Hematopoietic multipotent progenitor cell treated with erythropoietin and hydrocortisone succinate and interleukin-3 and kit ligand, for 8 days (in vitro differentiated cells): ENCODE measurements around the gene ZNF19.
A peak's percentile ranks its signal among the peaks of the same experiment; 100 is the strongest.

Experiments
- DNase-seq: peaks from one replicate; pipeline ENCODE4 v3.0.0-alpha.2; 2015

ZNF19 gene

GRCh38 chr16:71440669-71441347 lies 48.3 kb downstream of the ZNF19 start:
- peak; percentile 15 for DNase-seq

DNA sequence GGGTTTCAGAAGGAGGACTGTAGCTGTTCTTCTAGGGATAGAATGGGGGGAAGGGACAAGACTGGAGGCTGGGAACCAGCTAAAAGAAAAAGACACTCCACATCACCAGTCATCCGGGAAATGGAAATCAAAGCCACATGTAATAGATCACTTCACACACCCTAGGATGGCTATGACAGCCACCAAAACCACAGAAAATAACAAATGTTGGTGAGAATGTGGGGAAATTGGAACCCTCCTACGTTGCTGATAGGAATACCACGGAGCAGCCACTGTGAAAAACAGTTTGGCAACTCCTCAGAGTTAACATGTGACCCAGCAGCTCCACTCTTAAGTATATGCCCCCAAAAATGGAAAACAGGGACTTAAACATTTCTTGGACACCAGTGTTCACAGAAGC lies 49.6 kb downstream of the ZNF19 start:
- DNase-seq, result no peak

DNA sequence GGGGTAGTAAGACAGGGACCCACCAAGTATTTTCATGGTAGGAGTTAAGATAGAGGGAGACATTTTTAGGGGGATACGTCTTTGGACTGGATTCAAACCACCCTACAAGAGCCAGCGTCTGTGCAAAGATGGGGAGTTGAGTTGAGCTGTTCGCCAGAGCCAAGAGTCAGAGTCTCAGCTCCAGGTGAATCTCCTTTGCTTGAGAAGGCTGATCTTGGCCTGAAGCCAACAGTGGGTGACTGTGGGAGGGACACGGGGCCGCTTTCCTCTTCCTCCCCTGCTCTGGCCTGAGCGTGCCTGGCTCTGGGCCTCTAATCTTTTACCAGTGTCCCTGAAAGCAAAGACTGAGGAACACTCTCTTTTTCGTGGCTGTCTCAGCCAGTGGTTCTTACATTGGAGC lies 52.7 kb downstream of the ZNF19 start:
- DNase-seq, result no peak

GRCh38 chr16:71432906-71433305 lies 56.2 kb downstream of the ZNF19 start:
- no peak for DNase-seq

- no peak for DNase-seq
Observed at GRCh38 chr16:71431991-71432390, 57.1 kb downstream of the ZNF19 start.

DNA sequence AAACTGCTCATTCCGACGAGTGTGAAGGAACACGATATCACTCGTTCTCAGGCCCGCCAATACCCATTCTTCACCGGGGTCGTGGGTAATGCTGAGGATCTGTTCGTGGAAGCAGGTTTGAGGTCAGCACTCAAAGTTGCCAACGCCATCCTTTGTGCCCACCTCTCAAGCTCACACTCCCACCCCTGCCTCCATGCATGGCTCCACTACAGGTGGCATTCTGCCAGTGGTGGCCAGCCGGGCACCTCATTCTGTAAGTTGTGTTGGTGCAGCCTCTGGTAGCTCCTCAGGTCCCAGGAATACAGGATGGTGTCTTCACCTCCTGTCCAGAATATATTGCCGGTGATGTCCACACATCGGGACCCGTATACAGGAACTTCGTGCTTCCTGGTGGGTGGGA lies 57.9 kb downstream of the ZNF19 start:
- DNase-seq, result no peak

DNA sequence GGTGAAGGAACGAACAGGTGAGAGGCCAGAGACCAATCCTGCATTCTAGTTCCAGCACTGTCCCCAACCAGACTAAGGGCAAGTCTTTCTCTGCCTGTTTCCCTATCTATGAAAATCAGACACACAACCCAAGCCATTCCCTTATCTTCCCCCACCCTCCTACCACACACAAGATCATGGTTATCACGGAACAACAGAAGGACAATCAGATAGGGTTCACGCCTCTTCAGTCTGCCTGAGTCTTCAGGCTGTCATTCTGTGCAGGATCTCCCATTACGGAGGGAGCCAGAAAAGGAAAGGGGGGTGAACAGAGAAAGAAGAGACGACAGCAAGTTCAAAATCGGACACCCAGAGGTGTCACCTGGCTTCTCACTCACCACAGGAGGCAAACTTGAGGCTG lies 58.4 kb downstream of the ZNF19 start:
- peak; percentile 90 for DNase-seq

- no peak for DNase-seq
Observed at GRCh38 chr16:71429581-71429980, 59.5 kb downstream of the ZNF19 start.

GRCh38 chr16:71428883-71429282 lies 60.2 kb downstream of the ZNF19 start:
- no peak for DNase-seq

DNA sequence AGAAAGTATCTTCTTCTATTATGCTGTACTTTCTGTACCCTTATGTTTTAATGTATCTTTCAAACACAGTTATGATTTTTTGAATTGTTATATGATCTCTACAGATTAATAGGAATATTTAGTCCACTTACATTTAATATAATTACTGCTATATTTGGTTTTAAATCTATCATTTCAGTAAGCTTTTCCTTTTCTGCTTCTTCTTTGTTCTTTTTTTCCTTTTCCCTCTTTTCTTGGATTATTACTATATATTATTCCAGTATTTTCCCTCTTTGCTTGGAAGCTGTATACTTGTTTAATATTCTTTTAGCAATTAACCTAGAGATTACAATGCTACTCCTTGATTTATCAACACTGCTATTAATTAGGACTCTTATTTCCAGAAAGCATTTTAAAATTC lies 60.7 kb downstream of the ZNF19 start:
- no peak for DNase-seq

DNA sequence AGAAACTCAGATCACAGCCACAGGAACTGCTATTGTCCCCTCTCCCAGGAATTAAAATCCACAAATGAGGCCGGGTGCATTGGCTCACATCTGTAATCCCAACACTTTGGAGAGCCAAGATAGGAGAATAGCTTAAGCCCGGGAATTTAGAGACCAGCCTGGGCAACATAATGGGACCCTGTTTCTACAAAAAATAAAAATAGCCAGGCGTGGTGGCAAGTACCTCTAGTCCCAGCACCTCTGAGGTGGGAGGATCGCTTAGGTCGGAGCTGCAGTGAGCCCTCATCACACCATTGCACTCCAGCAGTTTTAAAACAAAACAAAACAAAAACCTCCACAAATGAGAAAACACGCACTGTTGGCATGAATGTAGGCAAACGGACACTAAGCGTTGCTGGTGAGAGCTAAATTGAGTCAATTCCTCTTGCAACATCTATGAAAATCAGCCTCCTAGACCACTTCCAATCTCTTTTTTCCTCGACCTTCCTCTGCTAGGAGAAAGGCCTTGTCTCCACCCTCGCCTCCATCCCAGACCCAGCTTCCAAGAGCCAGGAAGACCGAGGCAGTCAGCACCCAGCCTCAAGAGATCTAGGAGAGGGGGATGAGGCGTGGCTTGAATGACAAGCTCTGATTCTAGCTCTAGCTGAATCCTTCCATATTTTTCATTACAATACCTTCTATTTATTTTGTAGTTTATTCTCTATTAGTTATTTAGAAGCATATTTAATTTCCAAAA lies 62.1 kb downstream of the ZNF19 start:
- no peak for DNase-seq

DNA sequence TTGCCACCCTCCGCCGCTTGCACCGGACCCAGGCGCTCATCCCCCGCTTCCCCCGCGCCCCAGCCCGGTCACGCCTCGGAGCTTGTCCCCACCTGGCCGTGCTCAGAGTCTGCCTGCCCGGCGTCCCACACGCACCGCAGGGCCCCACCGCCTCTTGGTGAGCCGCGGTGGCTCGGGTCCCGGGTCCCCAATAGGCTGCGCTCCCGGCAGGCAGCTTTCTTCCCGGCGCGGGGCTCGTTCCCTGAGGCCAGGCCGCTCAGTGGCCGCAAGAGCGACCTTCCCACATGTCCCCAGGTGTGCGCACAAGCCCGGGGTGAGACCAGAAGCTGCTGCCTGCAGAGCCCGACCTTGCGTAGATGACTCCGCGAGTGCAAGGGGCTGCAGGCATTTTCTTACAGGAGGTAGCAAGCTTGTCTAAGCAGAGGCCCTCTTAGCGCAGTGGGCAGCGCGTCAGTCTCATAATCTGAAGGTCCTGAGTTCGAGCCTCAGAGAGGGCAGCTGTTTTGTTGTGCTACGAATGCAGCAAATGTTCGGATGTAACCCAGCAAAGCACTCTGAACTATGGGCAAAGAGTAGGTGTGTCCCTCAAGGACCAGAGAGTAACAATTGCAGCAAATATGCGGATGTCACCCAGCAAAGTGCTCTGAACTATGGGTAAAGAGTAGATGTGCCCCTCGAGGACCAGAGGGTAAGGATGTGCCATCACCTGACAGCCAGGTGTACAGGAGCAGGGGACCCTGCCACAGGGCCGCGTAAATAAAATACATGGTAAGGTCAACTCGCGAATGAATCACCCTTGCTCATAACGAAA lies 62.9 kb downstream of the ZNF19 start:
- DNase-seq, result peak; percentile 82

DNA sequence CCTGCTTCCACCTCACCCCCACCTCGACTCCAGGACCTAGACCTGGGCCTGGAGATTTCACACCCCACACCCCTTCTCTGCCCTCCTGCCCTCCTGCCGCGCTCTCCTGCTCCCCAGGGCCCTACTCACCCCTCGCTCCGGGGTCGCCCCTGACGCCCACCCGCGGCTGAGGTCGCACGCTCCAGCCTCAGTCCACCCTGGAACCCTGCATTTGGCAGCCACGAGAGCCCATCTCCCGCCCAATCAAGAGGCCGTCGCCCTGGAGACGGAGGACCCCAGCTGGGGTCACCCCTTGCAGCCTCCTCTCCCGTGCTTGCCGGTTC lies 63.4 kb downstream of the ZNF19 start:
- DNase-seq, result no peak

DNA sequence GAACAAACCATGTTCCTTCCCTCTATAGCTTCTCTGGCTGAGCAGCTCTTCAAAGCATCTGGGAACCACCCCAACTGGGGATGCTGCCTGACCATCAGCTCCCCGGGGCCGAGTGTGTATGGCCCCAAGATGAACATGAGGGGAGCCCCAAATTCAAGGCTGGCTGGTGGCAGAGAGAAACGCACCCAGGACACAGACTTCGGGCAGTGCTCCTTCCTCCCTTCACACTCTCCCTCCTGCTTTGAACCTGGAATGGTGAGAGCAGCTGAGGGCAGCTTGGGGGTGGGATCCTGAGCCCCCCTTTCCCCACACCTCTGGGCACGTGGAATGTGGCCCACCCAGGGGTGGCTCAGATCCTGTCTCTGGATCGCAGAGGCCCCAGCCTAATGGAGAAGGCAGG lies 64.5 kb downstream of the ZNF19 start:
- no peak for DNase-seq

- no peak for DNase-seq
Observed at GRCh38 chr16:71423865-71424264, 65.3 kb downstream of the ZNF19 start.
